Kidney (tissue), 14 donors: ENCODE results near the gene TMPRSS3. TPM values are rescaled to one million over a fixed set of nuclear protein-coding genes. Genes with fewer than 3 reads are reported as not detected.

Experiments used
- DNase-seq, 5 donors: peaks; one replicate each; pipeline ENCODE4 v3.0.0-alpha.2; 2013 to 2020
- FAIRE-seq: peaks from 2 replicates; lab custom pipeline; 2012; peaks lifted over from hg19 to GRCh38; lab: Jason Lieb, UNC
- H3K27ac ChIP-seq, 2 donors: one replicate each; pipeline ENCODE4 v1.7.0; 2013; ENCODE audit warnings: low read depth in 2 of 2, low read length in 2 of 2, inconsistent platforms in 1 of 2
- H3K27me3 ChIP-seq: one replicate; pipeline ENCODE4 v1.7.1; 2013; ENCODE audit warnings: low read length, inconsistent platforms; ENCODE audit not compliant: control insufficient read depth, insufficient read depth
- H3K36me3 ChIP-seq, 3 donors: one replicate each; pipeline versions ENCODE4 v1.7.0 to v1.7.1; 2013; ENCODE audit warnings: low read length in 3 of 3, control low read depth in 1 of 3, inconsistent platforms in 1 of 3; ENCODE audit not compliant: insufficient read depth in 3 of 3, control insufficient read depth in 2 of 3
- H3K4me1 ChIP-seq, 3 donors: one replicate each; pipeline versions ENCODE4 v1.7.0 to v1.7.1; 2013; ENCODE audit warnings: low read length in 3 of 3, inconsistent platforms in 1 of 3, low read depth in 1 of 3; ENCODE audit not compliant: control insufficient read depth in 2 of 3, insufficient read depth in 2 of 3
- H3K4me3 ChIP-seq, 3 donors: one replicate each; pipeline versions ENCODE4 v1.7.0 to v1.8.1; 2013; ENCODE audit warnings: low read length in 3 of 3, control low read depth in 1 of 3, inconsistent platforms in 1 of 3
- H3K9ac ChIP-seq, 3 donors: one replicate each; pipeline versions ENCODE4 v1.7.0 to v1.7.1; 2013; ENCODE audit warnings: low read length in 3 of 3, control low read depth in 1 of 3, inconsistent platforms in 1 of 3
- H3K9me3 ChIP-seq, 3 donors: one replicate each; pipeline versions ENCODE4 v1.7.0 to v1.7.1; 2013; ENCODE audit warnings: low read length in 3 of 3, control low read depth in 1 of 3, inconsistent platforms in 1 of 3; ENCODE audit not compliant: control insufficient read depth in 2 of 3, insufficient read depth in 1 of 3
- intact Hi-C: fragments of 100-400 bp; cut with DNase I; formaldehyde crosslinking; loops from one replicate; pipeline ENCODE4 v1.11.1; 2022
- polyA plus RNA-seq: library from polyadenylated mRNA; stranded (reverse); fragments of 350-450 nt; fragmentation: Illumina TruSeq; extraction: RNeasy Lipid Tissue Mini Kit (QIAGEN cat#74804); gene quantifications from one replicate; pipeline ENCODE4 v1.2.3, GENCODE V29; 2014; ENCODE audit warnings: low read depth, low replicate concordance; ENCODE audit not compliant: insufficient read depth
- total RNA-seq: library from RNA; stranded (reverse); fragmentation: NEBNext Ultra II Directional; extraction: Animal tissue kit (Norgen Biotek cat#: 25700); gene quantifications from one replicate; pipeline ENCODE4 v1.2.1, GENCODE V29; 2021
- TF ChIP-seq, protein P1 (sequence below): IDR thresholded peaks from 3 replicates; pipeline ENCODE4 v1.5.1; 2012; ENCODE audit warnings: mild to moderate bottlenecking, moderate library complexity, borderline replicate concordance; ENCODE audit not compliant: insufficient read depth; ENCODE audit errors: extremely low read depth
- donor health status: control.
- donor health status: control.
- donor health status: control.
- donor health status: control.
- donor health status: control.
- donor health status: DM: yes; HTN: yes; CAD: no.
- donor health status: Normal renal cell carcinoma (clear cell type).

TMPRSS3 gene
- total and polyA plus RNA-seq, 2 donors from 2014 or later = 3.0 to 15.4 TPM

DNA sequence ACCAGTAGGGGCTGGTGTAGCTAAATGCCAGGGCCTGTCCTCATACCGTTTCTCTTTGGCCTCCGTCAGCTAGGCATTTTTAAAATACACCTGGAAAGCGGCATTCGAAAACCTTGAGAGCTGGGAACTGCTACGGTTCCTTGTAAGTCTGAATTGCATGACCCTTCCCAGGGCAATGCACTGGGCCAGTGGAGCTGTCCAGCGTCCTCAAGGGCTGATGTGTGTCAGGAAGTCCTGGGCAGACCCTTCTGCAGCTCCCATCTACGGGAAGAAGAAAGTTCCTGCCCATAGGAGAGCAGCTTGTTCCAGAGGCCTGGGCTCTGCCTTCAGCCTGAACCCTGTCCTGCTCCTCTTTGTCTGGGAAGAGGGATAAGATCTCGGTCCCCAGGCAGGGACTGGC is 41.9 kb upstream of the TMPRSS3 start:
- Histone ChIP-seq H3K9ac (no peak overlapping the region), H3K27me3 (no peaks in the 10 kb centered on the region), H3K4me1 (no peaks in the 10 kb centered on the region), H3K4me3 (no peak overlapping the region), H3K9me3 (peaks cover under 1 to 4% (median 2%) of the 10 kb centered on the region in 3 donors), H3K27ac (no peak overlapping the region), H3K36me3 (no peaks in the 10 kb centered on the region)
- FAIRE-seq (no peak), DNase-seq (peak in 4 of 5 donors; percentile 66 to 84 (median 78))
- intact Hi-C loops = no loop called here
- TF ChIP-seq, protein P1, sequence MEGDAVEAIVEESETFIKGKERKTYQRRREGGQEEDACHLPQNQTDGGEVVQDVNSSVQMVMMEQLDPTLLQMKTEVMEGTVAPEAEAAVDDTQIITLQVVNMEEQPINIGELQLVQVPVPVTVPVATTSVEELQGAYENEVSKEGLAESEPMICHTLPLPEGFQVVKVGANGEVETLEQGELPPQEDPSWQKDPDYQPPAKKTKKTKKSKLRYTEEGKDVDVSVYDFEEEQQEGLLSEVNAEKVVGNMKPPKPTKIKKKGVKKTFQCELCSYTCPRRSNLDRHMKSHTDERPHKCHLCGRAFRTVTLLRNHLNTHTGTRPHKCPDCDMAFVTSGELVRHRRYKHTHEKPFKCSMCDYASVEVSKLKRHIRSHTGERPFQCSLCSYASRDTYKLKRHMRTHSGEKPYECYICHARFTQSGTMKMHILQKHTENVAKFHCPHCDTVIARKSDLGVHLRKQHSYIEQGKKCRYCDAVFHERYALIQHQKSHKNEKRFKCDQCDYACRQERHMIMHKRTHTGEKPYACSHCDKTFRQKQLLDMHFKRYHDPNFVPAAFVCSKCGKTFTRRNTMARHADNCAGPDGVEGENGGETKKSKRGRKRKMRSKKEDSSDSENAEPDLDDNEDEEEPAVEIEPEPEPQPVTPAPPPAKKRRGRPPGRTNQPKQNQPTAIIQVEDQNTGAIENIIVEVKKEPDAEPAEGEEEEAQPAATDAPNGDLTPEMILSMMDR = no peak

DNA sequence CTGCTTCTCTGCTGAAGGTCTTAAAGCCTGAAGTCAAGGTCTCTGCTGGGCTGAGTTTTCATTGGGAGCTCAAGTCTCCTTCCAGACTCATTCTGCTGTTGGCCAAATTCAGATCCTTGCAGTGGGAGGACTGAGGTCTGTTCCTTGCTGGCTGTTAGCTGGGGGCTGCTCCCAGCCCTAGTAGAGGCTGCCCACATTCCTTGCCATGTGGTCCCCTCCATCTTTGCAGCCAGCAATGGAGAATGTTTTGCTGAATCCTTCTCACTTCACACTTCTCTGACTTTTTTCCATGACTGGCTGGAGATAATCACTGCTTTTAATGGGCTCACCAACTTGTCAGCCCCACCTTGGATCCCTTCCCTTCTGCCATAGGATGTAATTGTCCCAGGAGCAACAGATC is 41.1 kb upstream of the TMPRSS3 start:
- Histone ChIP-seq H3K27ac (no peak overlapping the region), H3K27me3 (no peaks in the 10 kb centered on the region), H3K36me3 (no peaks in the 10 kb centered on the region), H3K4me1 (no peaks in the 10 kb centered on the region), H3K4me3 (no peak overlapping the region), H3K9me3 (peaks cover 2 to 11% (median 5%) of the 10 kb centered on the region in 3 donors), H3K9ac (no peak overlapping the region)
- FAIRE-seq (no peak), DNase-seq (no peak)
- intact Hi-C loops = no loop called here
- TF ChIP-seq, protein P1 = no peak

DNA sequence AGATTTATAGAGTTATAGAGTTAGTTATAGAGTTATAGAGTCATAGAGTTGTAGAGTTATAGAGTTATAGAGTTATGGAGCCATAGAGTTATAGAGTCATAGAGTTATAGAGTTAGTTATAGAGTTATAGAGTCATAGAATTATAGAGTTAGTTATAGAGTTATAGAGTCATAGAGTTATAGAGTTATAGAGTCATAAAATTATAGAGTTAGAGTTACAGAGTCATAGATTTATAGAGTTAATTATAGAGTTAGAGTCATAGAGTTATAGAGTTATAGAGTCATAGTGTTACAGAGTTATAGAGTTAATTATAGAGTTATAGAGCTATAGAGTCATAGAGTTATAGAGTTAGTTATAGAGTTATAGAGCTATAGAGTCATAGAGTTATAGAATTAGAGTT is 40.0 kb upstream of the TMPRSS3 start:
- Histone ChIP-seq H3K27ac (no peak overlapping the region), H3K4me3 (no peak overlapping the region), H3K9me3 (peaks cover 2 to 12% (median 5%) of the 10 kb centered on the region in 3 donors), H3K4me1 (no peaks in the 10 kb centered on the region), H3K36me3 (no peaks in the 10 kb centered on the region), H3K9ac (no peak overlapping the region), H3K27me3 (no peaks in the 10 kb centered on the region)
- FAIRE-seq = no peak
- no peak for DNase-seq
- intact Hi-C loops = no loop called here
- TF ChIP-seq, protein P1 = no peak

DNA sequence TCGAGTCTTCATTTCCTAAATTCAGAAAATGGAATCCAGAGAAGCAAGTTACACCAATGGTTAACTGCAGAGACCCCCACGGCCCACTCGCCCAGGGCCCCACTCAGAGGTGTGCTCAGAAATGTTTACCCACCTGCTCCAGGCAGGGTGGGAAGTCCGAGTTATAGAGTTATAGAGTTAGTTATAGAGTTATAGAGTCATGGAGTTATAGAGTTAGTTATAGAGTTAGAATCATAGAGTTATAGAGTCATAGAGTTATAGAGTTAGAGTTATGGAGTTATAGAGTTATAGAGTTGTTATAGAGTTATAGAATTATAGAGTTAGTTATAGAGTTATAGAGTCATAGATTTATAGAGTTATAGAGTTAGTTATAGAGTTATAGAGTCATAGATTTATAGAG is 39.5 kb upstream of the TMPRSS3 start:
- no peaks in the 10 kb centered on the region for H3K4me1 ChIP-seq
- no peak overlapping the region for H3K4me3 ChIP-seq
- H3K9ac ChIP-seq = no peak overlapping the region
- H3K9me3 ChIP-seq = peaks cover 2 to 12% (median 5%) of the 10 kb centered on the region in 3 donors
- FAIRE-seq (no peak), DNase-seq (no peak)
- TF ChIP-seq, protein P1 = no peak
- no peaks in the 10 kb centered on the region for H3K27me3 ChIP-seq
- no peak overlapping the region for H3K27ac ChIP-seq
- H3K36me3 ChIP-seq = no peaks in the 10 kb centered on the region
- intact Hi-C loops = no loop called here
